GM23248 (cell line): ENCODE data around the gene MPP3.

Source experiments
- EZH2 ChIP-seq: fragments of 200-600 bp; sonication (generic); IDR thresholded peaks from 2 replicates; pipeline ENCODE4 v1.6.1; 2018; ENCODE audit warnings: antibody characterized with exemption, mild to moderate bottlenecking; ENCODE audit not compliant: insufficient read depth, poor library complexity, severe bottlenecking
- EZH2phosphoT487 ChIP-seq: fragments of 200-600 bp; sonication (generic); IDR thresholded peaks from 2 replicates; pipeline ENCODE4 v1.6.1; 2018; ENCODE audit warnings: antibody characterized with exemption, moderate library complexity, mild to moderate bottlenecking, low read depth; ENCODE audit not compliant: insufficient read depth

GRCh38 chr17:43774304-43775250 is 58.4 kb downstream of the MPP3 start:
- TF ChIP-seq EZH2 (no peak), EZH2phosphoT487 (no peak)
